BJ (cell line): ENCODE measurements around the gene WDR64. TPM values are rescaled to one million over a fixed set of nuclear protein-coding genes. Genes with fewer than 3 reads are reported as not detected.

Source experiments
- CTCF ChIA-PET: fragments of 350-600 bp; formaldehyde crosslinking; extraction: SDS; loops from one replicate; lab custom pipeline; 2021; ENCODE audit warnings: antibody characterized with exemption, inconsistent platforms; lab: Yijun Ruan, JAX
- POLR2A ChIA-PET: fragments of 300-600 bp; sonication (Branson Sonifier 250); formaldehyde crosslinking; extraction: SDS; loops from one replicate; lab custom pipeline; 2021; ENCODE audit warnings: antibody characterized with exemption; lab: Charles Lee
- DNase-seq: peaks from one replicate; pipeline ENCODE4 v3.0.0-alpha.2; 2011; ENCODE audit warnings: low read depth
- H3K27me3 ChIP-seq: 2 replicates; pipeline ENCODE4 v1.6.0; 2011; ENCODE audit warnings: low read length; ENCODE audit not compliant: control insufficient read depth, insufficient read depth
- H3K36me3 ChIP-seq: 2 replicates; pipeline ENCODE4 v1.5.1; 2011; ENCODE audit warnings: low read length; ENCODE audit not compliant: control insufficient read depth, insufficient read depth
- H3K4me3 ChIP-seq: 2 replicates; pipeline ENCODE4 v1.5.1; 2011; ENCODE audit warnings: low read depth, mild to moderate bottlenecking, control low read depth, low read length
- CTCF ChIP-seq: IDR thresholded peaks from 2 replicates; pipeline ENCODE4 v1.5.1; 2011; ENCODE audit warnings: low read depth, mild to moderate bottlenecking, control low read depth, inconsistent platforms, low read length, moderate library complexity; ENCODE audit not compliant: insufficient read depth
- polyA plus RNA-seq: library from polyadenylated mRNA; depleted of rRNA; stranded (reverse); fragments of >200 nt; gene quantifications from 2 replicates; pipeline ENCODE4 v1.2.3, GENCODE V29; 2011

The WDR64 gene
- polyA plus RNA-seq, 1 experiment: not detected

DNA sequence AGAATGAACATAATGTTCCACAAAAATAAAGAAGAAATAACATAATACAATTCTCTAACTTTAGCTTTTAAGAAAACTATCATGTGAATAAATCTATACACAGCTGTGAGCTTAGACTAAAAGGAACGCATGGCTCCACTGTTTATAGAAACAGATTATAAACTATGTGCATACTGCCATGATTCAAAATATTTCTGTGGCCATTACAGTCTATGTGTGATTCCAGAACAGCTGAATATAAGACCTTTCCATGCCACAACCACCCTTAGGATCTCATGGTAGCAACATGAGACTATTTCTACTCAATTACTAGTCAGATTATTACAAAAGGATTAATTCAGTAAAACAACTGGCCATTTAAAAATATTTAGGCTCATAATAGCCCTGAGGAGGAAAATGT, 15.8 kb upstream of the WDR64 start:
- DNase-seq: no peak
- CTCF ChIA-PET: no interaction called here
- no peak for TF ChIP-seq CTCF
- Histone ChIP-seq H3K27me3 (no peaks in the 10 kb centered on the region), H3K4me3 (no peak overlapping the region), H3K36me3 (peaks cover 2% of the 10 kb centered on the region; the same call in 1 of the 2 replicates)
- POLR2A ChIA-PET: no interaction called here

DNA sequence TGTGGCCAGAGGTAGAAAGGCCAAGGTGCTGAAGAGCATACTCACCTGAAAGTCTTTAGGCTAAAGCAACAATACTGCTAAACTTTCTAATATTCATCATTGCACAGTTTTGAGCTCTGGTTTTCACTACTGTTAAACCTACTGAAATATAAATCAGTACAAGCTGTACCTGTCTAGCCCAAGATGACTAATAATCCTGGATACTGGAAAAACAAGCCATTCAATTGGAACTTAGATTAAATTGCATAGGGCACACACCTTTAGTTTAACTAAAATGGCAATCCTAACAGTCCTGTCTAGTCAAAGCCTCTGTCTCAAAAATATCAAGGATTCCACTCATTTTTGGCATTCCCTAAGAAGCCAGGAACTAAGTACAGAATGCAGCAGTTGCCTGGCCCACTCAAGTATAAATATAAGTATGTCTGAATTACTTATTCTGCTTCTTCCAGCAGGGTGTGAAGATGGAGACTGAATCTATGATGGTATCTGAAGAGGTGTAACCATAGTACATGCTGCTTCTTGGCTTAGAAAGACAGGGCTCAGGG, 15.0 kb upstream of the WDR64 start:
- no peaks in the 10 kb centered on the region for H3K27me3 ChIP-seq
- peaks cover 2% of the 10 kb centered on the region; the same call in 1 of the 2 replicates for H3K36me3 ChIP-seq
- POLR2A ChIA-PET: no interaction called here
- CTCF ChIA-PET: interaction anchor here (2.7 kb wide), 1 partner anchor 10 kb away, joined by 11 read pairs; no protein-coding TSS in a partner anchor
- H3K4me3 ChIP-seq: no peak overlapping the region
- TF ChIP-seq CTCF: no peak
- DNase-seq: no peak

DNA sequence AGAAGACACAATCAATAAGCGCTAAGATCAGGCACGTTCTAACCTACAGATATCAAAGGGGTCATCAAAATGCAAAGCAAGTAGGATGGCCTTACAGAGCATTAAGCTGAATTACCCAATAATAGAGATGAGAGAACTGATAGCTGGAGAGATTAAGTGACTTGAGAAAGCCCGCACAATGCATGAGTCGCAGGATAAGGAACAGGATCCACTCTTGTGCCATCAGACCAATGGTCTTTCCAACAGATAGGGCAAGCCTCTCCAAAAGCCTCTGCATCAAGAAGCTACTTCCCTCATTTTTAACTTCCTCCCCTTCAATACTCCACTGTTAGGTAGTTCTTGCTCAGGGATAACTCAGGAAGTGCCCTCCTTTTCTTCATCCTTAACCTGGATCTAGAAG, 14.5 kb upstream of the WDR64 start:
- POLR2A ChIA-PET: no interaction called here
- H3K4me3 ChIP-seq: no peak overlapping the region
- H3K27me3 ChIP-seq: no peaks in the 10 kb centered on the region
- CTCF ChIA-PET: interaction anchor here (1.0 to 2.7 kb wide), 2 partner anchors 11 to 28 kb away, joined by 3 to 11 read pairs; no protein-coding TSS in a partner anchor
- TF ChIP-seq CTCF: no peak
- DNase-seq: no peak
- H3K36me3 ChIP-seq: peaks cover 2% of the 10 kb centered on the region; the same call in 1 of the 2 replicates

DNA sequence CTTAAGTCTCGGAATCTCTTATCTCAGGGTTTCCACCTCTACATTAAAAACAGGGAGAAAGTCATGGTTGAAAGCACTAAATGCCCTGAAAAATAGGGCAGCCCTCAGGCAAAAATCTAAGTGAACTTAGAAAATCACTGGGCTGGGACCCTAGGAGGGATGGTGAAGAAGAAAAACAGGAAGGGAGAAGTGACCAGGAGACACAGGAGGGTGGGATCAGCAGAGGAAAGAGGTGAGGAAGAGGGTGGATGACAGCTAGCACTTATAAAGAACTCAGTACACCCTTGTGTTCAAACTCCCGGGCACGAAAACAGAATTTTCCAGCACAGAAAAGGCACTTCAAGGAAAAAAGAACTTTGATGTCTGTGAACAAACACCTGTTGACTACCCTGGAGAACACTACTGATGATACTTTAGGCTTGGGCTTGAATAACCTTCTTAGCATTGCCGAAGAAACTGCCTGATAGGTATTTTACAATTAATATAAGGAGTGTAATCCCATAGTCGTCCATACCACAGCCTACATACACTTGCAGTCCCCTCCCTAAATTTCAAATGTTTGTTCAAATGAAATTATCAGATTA, 13.9 kb upstream of the WDR64 start:
- Histone ChIP-seq H3K27me3 (no peaks in the 10 kb centered on the region), H3K4me3 (no peak overlapping the region), H3K36me3 (peaks cover 2% of the 10 kb centered on the region; the same call in 1 of the 2 replicates)
- ChIA-PET POLR2A (no interaction called here), CTCF (interaction anchor here (1.0 to 2.7 kb wide), 3 partner anchors 11 to 200 kb away, joined by 3 to 11 read pairs (median 3); no protein-coding TSS in a partner anchor)
- no peak for DNase-seq
- no peak for TF ChIP-seq CTCF

- Histone ChIP-seq H3K27me3 (no peaks in the 10 kb centered on the region), H3K36me3 (peaks cover 2% of the 10 kb centered on the region; the same call in 1 of the 2 replicates), H3K4me3 (peak overlapping the region; percentile 98)
- no peak for DNase-seq
- POLR2A ChIA-PET: no interaction called here
- CTCF ChIA-PET: interaction anchor here (1.0 to 2.7 kb wide), 2 partner anchors 12 to 199 kb away, joined by 3 to 11 read pairs; no protein-coding TSS in a partner anchor
- TF ChIP-seq CTCF: no peak
Observed at GRCh38 chr1:241638909-241639622, 13.0 kb upstream of the WDR64 start.
